ENCODE results near the gene CFAP46.

DNA sequence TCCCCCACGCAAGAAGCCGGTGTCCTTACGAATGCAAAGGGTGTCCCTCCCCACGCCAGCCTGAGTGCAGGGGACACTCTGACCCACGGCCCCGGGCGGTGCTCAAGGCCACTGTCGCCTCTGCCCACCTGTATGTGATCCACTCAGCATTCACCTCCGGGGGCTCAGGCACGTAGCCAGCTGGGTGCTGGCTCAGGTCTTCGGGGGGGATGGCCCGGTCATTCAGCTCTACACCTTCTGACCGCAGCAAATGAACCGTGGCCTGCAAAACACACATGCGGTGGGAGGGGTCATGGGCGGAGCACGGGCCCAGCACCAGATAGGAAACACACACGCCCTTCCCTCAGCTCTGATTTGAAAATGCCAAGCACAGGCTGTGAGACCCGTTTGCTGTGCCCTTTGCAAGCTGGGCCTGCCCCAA, 25.9 kb downstream of the CFAP46 start:
- no peak for TF ChIP-seq ZNF565 (CRISPR knock-in tag; conservative IDR thresholded peaks at IDR 0.05; ENCODE audit: low read depth)
- TF ChIP-seq BACH2 (CRISPR knock-in tag; IDR thresholded peaks at IDR 0.05; ENCODE audit: borderline replicate concordance), result no peak
- TF ChIP-seq OSR1 (CRISPR knock-in tag; IDR thresholded peaks at IDR 0.05), result no peak

Data from SK-N-SH treated with all-trans-retinoic acid at 6 μM for 48 hours (cell line).